Panc1 (cell line): ENCODE measurements around the gene SPRING1.

ENCODE experiments used
- CTCF ChIP-seq: fragments of 450-650 bp; IDR thresholded peaks from 2 replicates; pipeline ENCODE4 v1.5.1; 2017; ENCODE audit warnings: mild to moderate bottlenecking
- POLR2AphosphoS5 ChIP-seq: IDR thresholded peaks from 2 replicates; pipeline ENCODE4 v1.6.1; 2012; ENCODE audit warnings: mild to moderate bottlenecking, low read depth, low read length, moderate library complexity
- REST ChIP-seq, 2 experiments: IDR thresholded peaks; 2 replicates each; pipeline ENCODE4 v1.6.1; 2011 to 2012; ENCODE audit warnings: low read depth in 2 of 2, control low read depth in 1 of 2, low read length in 1 of 2, mild to moderate bottlenecking in 1 of 2, moderate library complexity in 1 of 2; ENCODE audit not compliant: insufficient read depth in 1 of 2

GRCh38 chr12:116771651-116772050, 33.8 kb upstream of the SPRING1 start:
- no peak for TF ChIP-seq CTCF
- no peak for TF ChIP-seq POLR2AphosphoS5
- TF ChIP-seq REST (IDR thresholded peaks at IDR 0.05; ENCODE audit: insufficient read depth in 1 of 2, low read depth in 2 of 2, low read length in 1 of 2), result no peak
